ENCODE results near the gene NME8. TPM values are rescaled to one million over a fixed set of nuclear protein-coding genes. Genes with fewer than 3 reads are reported as not detected.

Gene NME8
- total and polyA plus RNA-seq, 2 experiments from 2014 or later = 0.14 to 1.3 TPM

- Histone ChIP-seq H3K79me2 (replicated peaks; ENCODE audit: insufficient read depth) (0 out of 2 replicates have a peak, but pooled peaks cover 5% of the 10 kb centered on the region), H3F3A (replicated peaks; ENCODE audit: low read depth) (no peaks in the 10 kb centered on the region), H3K27ac (ENCODE audit: low read depth) (no peak overlapping the region), H3K36me3 (ENCODE audit: insufficient read depth) (no peaks in the 10 kb centered on the region), H3K4me3 (no peak overlapping the region), H3K4me2 (no peak overlapping the region), H4K20me1 (replicated peaks; ENCODE audit: insufficient read depth) (no peaks in the 10 kb centered on the region), H3K27me3 (ENCODE audit: insufficient read depth) (no peaks in the 10 kb centered on the region), H3K9me2 (ENCODE audit: insufficient read depth) (no peaks in the 10 kb centered on the region), H2AFZ (no peak overlapping the region), H3K4me1 (ENCODE audit: insufficient read depth) (no peaks in the 10 kb centered on the region)
- H3K36me3 Mint-ChIP-seq (ENCODE audit: low read depth) = no peaks in the 10 kb centered on the region
- DNase-seq (ENCODE audit: low spot score) = no peak
- no peak for ATAC-seq
- H3K9me3 Mint-ChIP-seq = no peaks in the 10 kb centered on the region
- no peaks in the 10 kb centered on the region for H3K4me1 Mint-ChIP-seq
- H3K4me3 Mint-ChIP-seq = no peak overlapping the region
- H3K27me3 Mint-ChIP-seq (ENCODE audit: insufficient read depth, low read depth, poor library complexity) = no peaks in the 10 kb centered on the region
- no peak overlapping the region for H3K27ac Mint-ChIP-seq
- no peak for TF ChIP-seq CREB1 (CRISPR knock-in tag; IDR thresholded peaks at IDR 0.05; ENCODE audit: low read depth)
- TF ChIP-seq ETS1 (IDR thresholded peaks at IDR 0.05) = no peak
- TF ChIP-seq, protein P1, sequence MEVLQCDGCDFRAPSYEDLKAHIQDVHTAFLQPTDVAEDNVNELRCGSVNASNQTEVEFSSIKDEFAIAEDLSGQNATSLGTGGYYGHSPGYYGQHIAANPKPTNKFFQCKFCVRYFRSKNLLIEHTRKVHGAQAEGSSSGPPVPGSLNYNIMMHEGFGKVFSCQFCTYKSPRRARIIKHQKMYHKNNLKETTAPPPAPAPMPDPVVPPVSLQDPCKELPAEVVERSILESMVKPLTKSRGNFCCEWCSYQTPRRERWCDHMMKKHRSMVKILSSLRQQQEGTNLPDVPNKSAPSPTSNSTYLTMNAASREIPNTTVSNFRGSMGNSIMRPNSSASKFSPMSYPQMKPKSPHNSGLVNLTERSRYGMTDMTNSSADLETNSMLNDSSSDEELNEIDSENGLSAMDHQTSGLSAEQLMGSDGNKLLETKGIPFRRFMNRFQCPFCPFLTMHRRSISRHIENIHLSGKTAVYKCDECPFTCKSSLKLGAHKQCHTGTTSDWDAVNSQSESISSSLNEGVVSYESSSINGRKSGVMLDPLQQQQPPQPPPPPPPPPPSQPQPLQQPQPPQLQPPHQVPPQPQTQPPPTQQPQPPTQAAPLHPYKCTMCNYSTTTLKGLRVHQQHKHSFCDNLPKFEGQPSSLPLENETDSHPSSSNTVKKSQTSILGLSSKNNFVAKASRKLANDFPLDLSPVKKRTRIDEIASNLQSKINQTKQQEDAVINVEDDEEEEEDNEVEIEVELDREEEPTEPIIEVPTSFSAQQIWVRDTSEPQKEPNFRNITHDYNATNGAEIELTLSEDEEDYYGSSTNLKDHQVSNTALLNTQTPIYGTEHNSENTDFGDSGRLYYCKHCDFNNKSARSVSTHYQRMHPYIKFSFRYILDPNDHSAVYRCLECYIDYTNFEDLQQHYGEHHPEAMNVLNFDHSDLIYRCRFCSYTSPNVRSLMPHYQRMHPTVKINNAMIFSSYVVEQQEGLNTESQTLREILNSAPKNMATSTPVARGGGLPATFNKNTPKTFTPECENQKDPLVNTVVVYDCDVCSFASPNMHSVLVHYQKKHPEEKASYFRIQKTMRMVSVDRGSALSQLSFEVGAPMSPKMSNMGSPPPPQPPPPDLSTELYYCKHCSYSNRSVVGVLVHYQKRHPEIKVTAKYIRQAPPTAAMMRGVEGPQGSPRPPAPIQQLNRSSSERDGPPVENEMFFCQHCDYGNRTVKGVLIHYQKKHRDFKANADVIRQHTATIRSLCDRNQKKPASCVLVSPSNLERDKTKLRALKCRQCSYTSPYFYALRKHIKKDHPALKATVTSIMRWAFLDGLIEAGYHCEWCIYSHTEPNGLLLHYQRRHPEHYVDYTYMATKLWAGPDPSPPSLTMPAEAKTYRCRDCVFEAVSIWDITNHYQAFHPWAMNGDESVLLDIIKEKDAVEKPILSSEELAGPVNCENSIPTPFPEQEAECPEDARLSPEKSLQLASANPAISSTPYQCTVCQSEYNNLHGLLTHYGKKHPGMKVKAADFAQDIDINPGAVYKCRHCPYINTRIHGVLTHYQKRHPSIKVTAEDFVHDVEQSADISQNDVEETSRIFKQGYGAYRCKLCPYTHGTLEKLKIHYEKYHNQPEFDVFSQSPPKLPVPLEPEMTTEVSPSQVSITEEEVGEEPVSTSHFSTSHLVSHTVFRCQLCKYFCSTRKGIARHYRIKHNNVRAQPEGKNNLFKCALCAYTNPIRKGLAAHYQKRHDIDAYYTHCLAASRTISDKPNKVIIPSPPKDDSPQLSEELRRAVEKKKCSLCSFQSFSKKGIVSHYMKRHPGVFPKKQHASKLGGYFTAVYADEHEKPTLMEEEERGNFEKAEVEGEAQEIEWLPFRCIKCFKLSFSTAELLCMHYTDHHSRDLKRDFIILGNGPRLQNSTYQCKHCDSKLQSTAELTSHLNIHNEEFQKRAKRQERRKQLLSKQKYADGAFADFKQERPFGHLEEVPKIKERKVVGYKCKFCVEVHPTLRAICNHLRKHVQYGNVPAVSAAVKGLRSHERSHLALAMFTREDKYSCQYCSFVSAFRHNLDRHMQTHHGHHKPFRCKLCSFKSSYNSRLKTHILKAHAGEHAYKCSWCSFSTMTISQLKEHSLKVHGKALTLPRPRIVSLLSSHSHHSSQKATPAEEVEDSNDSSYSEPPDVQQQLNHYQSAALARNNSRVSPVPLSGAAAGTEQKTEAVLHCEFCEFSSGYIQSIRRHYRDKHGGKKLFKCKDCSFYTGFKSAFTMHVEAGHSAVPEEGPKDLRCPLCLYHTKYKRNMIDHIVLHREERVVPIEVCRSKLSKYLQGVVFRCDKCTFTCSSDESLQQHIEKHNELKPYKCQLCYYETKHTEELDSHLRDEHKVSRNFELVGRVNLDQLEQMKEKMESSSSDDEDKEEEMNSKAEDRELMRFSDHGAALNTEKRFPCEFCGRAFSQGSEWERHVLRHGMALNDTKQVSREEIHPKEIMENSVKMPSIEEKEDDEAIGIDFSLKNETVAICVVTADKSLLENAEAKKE (CRISPR knock-in tag; IDR thresholded peaks at IDR 0.05) = no peak
- TF ChIP-seq ZNF114 (CRISPR knock-in tag; IDR thresholded peaks at IDR 0.05) = no peak
- TF ChIP-seq EZH2 (IDR thresholded peaks at IDR 0.05; ENCODE audit: low read depth, unreplicated experiment) = no peak
- TF ChIP-seq ZNF331 (CRISPR knock-in tag; IDR thresholded peaks at IDR 0.05; ENCODE audit: low read depth) = no peak
- no peak for TF ChIP-seq EZH2phosphoT487 (IDR thresholded peaks at IDR 0.05; ENCODE audit: unreplicated experiment)
- no peak for TF ChIP-seq STAT1 (IDR thresholded peaks at IDR 0.05; ENCODE audit: unreplicated experiment)
- no peak for TF ChIP-seq POLR2AphosphoS5 (IDR thresholded peaks at IDR 0.05; ENCODE audit: low read depth)
- TF ChIP-seq JUNB (IDR thresholded peaks at IDR 0.05; ENCODE audit: unreplicated experiment) = no peak
- no peak for TF ChIP-seq CTCF (conservative IDR thresholded peaks at IDR 0.05; ENCODE audit: low read depth in 2 of 2)
- TF ChIP-seq, protein P2, sequence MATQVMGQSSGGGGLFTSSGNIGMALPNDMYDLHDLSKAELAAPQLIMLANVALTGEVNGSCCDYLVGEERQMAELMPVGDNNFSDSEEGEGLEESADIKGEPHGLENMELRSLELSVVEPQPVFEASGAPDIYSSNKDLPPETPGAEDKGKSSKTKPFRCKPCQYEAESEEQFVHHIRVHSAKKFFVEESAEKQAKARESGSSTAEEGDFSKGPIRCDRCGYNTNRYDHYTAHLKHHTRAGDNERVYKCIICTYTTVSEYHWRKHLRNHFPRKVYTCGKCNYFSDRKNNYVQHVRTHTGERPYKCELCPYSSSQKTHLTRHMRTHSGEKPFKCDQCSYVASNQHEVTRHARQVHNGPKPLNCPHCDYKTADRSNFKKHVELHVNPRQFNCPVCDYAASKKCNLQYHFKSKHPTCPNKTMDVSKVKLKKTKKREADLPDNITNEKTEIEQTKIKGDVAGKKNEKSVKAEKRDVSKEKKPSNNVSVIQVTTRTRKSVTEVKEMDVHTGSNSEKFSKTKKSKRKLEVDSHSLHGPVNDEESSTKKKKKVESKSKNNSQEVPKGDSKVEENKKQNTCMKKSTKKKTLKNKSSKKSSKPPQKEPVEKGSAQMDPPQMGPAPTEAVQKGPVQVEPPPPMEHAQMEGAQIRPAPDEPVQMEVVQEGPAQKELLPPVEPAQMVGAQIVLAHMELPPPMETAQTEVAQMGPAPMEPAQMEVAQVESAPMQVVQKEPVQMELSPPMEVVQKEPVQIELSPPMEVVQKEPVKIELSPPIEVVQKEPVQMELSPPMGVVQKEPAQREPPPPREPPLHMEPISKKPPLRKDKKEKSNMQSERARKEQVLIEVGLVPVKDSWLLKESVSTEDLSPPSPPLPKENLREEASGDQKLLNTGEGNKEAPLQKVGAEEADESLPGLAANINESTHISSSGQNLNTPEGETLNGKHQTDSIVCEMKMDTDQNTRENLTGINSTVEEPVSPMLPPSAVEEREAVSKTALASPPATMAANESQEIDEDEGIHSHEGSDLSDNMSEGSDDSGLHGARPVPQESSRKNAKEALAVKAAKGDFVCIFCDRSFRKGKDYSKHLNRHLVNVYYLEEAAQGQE (IDR thresholded peaks at IDR 0.05; ENCODE audit: unreplicated experiment) = no peak
- no peak for TF ChIP-seq NANOG (IDR thresholded peaks at IDR 0.05; ENCODE audit: borderline replicate concordance)
These were observed 80.5 kb downstream of the NME8 start for GRCh38 chr7:37928878-37929277.

Measured in GM23338 (cell line).